GM13976 (cell line): Measurements from ENCODE around the gene KRTAP10-2.
"Not testable (repeated sequence)": the region's sequence is repeated elsewhere in the genome, so short reads cannot be mapped to it uniquely, and the experiment has no call there.

Experiments used
- DNase-seq: peaks from one replicate; pipeline ENCODE4 v3.0.0; 2012; ENCODE audit warnings: low spot score
- in situ Hi-C: fragments of 300-500 bp; cut with MboI; formaldehyde crosslinking; loops from one replicate; pipeline ENCODE4 v1.12.0; 2022; ENCODE audit warnings: low sequenced_read_pairs, mixed read lengths, inconsistent platforms; ENCODE audit not compliant: unreplicated experiment
- TF ChIP-seq, protein P1 (sequence below): IDR thresholded peaks from 2 replicates; pipeline ENCODE4 v1.5.1; 2012; ENCODE audit warnings: borderline replicate concordance, mild to moderate bottlenecking; ENCODE audit not compliant: insufficient read depth; ENCODE audit errors: extremely low read depth, missing control alignments, control extremely low read depth

Gene KRTAP10-2

DNA sequence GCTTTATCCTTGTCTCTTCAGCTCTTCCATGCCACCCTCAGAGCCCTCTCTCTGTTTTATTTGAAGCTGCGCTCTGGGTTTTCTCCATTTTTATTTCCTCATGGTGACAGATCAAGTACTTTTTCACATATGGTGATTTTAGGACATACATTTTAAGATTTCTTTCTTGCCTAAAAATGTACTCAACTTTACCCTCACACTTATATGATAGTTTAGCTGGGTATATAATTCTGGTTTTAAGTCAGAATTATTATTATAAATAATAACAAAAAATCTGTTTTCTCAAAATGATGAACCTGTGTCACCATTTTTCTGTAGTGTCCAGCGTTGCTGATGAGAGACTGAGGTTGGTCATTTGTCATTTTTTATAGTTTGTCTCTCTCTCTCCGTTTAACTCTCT lies 29.9 kb upstream of the KRTAP10-2 start:
- TF ChIP-seq, protein P1, sequence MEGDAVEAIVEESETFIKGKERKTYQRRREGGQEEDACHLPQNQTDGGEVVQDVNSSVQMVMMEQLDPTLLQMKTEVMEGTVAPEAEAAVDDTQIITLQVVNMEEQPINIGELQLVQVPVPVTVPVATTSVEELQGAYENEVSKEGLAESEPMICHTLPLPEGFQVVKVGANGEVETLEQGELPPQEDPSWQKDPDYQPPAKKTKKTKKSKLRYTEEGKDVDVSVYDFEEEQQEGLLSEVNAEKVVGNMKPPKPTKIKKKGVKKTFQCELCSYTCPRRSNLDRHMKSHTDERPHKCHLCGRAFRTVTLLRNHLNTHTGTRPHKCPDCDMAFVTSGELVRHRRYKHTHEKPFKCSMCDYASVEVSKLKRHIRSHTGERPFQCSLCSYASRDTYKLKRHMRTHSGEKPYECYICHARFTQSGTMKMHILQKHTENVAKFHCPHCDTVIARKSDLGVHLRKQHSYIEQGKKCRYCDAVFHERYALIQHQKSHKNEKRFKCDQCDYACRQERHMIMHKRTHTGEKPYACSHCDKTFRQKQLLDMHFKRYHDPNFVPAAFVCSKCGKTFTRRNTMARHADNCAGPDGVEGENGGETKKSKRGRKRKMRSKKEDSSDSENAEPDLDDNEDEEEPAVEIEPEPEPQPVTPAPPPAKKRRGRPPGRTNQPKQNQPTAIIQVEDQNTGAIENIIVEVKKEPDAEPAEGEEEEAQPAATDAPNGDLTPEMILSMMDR = no peak
- in situ Hi-C loops = no loop called here
- no peak for DNase-seq

DNA sequence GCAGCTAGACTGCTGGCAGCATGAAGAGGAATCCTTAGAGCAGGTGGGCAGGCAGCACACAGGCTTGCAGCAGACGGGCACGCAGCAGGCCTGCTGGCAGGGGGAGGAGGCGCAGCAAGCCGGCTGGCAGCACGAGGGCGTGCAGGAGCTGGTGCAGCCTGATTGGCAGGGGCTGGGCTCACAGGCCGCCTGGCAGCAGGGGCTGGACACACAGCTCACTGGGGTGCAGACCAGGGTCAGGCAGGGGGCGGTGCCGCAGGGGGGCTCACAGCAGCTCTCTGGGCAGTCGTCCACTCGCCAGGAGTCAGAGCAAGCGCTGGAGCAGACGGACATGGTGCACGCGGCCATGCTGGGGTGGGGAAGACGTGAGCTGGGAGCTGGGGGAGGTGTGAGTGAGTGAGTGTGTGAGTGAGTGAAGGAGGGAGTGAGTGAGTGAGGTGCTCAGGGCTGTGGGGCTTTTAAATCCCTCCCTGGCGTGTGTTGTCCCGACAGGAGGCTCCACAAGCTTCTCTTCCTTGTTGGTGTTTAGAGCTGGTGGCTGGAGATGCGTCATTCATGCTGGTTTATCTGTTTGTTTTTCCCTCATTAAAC lies 29.0 kb upstream of the KRTAP10-2 start, which contains the start of gene KRTAP10-5:
TSS of gene KRTAP10-5 (minus strand) at position 374 of the 591 bp plus-strand sequence. CDS start at position 348, 26 bp downstream.
- DNase-seq, in situ Hi-C loops: not testable (repeated sequence)

DNA sequence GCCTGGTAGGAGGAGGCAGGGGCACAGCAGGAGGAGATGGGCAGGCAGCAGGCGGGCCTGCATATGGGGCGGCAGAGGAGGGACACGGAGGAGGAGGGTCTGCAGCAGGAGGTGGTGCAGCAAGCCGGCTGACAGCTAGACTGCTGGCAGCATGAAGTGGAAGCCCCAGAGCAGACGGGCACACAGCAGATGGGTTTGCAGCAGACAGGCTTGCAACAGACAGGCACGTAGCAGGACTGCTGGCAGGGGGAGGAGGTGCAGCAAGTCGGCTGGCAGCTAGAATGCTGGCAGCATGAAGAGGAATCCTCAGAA lies 28.5 kb upstream of the KRTAP10-2 start:
- TF ChIP-seq, protein P1 = no peak
- in situ Hi-C loops = no loop called here
- no peak for DNase-seq

DNA sequence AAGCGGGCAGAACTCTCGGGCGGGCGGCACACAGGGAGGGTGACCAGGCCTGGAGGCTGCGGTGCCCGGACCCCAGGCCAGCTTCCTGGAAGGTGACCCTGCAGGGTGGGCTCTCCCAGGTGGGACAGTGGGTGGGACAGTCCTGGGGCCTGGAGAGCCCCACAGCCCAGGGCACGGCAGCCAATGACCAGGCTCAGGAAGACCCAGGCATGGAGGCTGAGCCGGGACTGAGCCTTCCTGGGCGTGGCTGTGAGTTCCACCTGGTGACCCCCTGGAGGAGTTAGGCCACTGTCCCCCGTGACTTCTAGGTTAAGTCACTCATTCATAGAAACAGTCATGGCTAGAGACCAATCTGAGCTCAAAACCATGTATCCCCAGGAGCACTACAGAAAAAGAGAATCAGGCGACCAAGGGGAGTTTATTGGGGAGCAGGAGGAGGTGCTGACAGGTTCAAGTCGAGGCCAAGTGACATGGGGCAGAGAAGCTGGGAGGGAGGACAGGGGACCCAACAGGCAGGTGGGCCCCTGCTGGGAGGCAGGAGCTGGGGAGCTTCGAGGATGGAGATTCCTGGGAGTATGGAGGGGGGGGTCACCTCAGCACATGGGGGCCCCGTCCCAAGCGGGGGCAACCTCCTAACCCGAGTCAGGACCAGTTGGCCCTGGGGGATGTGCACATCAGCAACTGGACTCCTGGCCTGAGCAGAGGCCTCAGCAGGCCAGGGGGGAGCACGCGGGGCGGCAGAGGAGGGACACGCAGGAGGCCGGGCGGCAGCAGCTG lies 27.9 kb upstream of the KRTAP10-2 start:
- in situ Hi-C loops = no loop called here
- TF ChIP-seq, protein P1 = no peak
- no peak for DNase-seq

DNA sequence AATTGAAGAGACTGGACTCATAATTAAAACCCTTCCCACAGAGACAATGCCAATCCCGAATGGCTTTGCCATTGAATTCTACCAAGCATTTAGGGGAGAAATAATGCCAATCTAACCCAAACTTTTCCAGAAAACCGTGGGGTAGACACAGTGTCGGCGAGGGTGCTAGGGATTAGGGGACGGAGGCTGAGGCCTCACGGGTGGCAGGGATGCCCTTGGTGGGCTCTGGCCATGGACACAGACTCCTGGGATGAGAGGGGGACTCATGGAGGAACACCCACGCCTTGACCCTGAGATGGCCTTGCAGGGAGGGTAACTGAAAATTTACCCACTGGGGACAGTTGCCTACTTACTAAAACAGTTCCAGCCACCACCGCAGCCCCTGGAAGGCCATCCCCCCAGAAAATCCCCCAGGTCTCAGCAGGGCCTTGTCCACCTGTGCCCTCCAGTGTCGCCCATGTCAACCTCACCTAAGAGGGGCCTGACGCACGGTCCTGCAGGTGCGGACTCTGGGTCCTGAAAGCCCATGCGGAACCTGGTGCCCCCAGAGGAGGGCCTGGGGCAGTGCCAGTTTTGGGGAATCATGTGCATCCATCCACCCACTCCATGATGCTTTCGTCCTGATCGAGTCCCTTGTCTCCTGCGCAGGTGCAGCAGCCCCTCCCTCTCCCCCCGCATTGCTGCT lies 27.2 kb upstream of the KRTAP10-2 start:
- no peak for DNase-seq
- in situ Hi-C loops = no loop called here
- TF ChIP-seq, protein P1 = no peak

DNA sequence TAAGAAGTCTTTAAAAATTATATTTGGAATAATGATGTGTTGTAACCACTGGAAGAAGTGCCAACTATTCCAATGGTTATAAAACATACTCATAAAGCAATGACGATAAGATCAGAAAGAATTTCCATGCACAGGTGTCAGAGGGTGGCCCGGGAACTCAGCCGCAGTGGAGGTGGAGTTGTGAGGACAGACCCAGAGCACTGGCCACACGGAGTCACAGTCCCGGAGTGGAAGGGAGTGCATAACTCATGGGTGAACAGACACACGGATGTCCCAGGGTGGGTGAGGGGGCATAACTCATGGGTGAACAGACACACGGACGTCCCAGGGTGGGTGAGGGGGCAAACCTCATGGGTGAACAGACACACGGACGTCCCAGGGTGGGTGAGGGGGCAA lies 24.7 kb upstream of the KRTAP10-2 start:
- TF ChIP-seq, protein P1 = no peak
- in situ Hi-C loops = no loop called here
- DNase-seq = no peak
